ENCODE results near the gene DLGAP1. TPM values are rescaled to one million over a fixed set of nuclear protein-coding genes. Genes with fewer than 3 reads are reported as not detected.
A peak's percentile ranks its signal among the peaks of the same experiment; 100 is the strongest.

The DLGAP1 gene
- total RNA-seq, 1 experiment from 2014 or later = 0.39 TPM

GRCh38 chr18:3794537-3795348, 660.4 kb downstream of the DLGAP1 start:
- H3K9me3 ChIP-seq (ENCODE audit: control insufficient read depth in 1 of 2, insufficient read depth in 1 of 2, low read depth in 1 of 2, low read length in 2 of 2) = no peaks in the 10 kb centered on the region
- BruUV-seq (replicated peaks) = no TSS peak
- no peak overlapping the region for H3K4me3 ChIP-seq (replicated peaks in 1 of 2; ENCODE audit: low read depth in 1 of 2, low read length in 2 of 2)
- DNase-seq (ENCODE audit: low read depth, low spot score) = no peak
- H3K36me3 ChIP-seq (ENCODE audit: control insufficient read depth in 1 of 2, insufficient read depth in 2 of 2, low read length in 2 of 2) = no peaks in the 10 kb centered on the region
- ChIA-PET CTCF (interaction anchor here (0.6 to 1.0 kb wide), 2 partner anchors 24 to 497 kb away, joined by 3 to 4 read pairs; no protein-coding TSS in a partner anchor), POLR2A (no interaction called here), RAD21 (ENCODE audit: low non-redundant PET in 1 of 2, low total read pairs in 2 of 2, uncharacterized antibody in 2 of 2, unreplicated experiment in 2 of 2) (no interaction called here)
- no peak overlapping the region for H3K9ac ChIP-seq (ENCODE audit: low read length)
- H4K20me1 ChIP-seq (ENCODE audit: insufficient read depth) = no peaks in the 10 kb centered on the region
- H2AFZ ChIP-seq (ENCODE audit: low read depth, low read length, poor library complexity, severe bottlenecking) = peak overlapping the region; percentile 32
- TF ChIP-seq CBX3 (IDR thresholded peaks at IDR 0.05; ENCODE audit: low read depth) (no peak), ZNF274 (IDR thresholded peaks at IDR 0.05; ENCODE audit: low read depth, low read length) (no peak), CTCF (IDR thresholded peaks at IDR 0.05 in 2 of 3, conservative IDR thresholded peaks at IDR 0.05 in 1 of 3; ENCODE audit: borderline replicate concordance in 1 of 3, insufficient read depth in 1 of 3, low read depth in 2 of 3, low read length in 2 of 3) (0 out of 6 replicates have a peak, but pooled peaks of 1 of the 3 experiments have one; percentile 13)
- no peaks in the 10 kb centered on the region for H3K27me3 ChIP-seq (ENCODE audit: insufficient read depth, low read length)
- intact Hi-C loops (cut with micrococcal nuclease) = no loop called here
- no peak overlapping the region for H3K27ac ChIP-seq (ENCODE audit: low read depth, low read length)
- H3K9me2 ChIP-seq (ENCODE audit: insufficient read depth) = no peaks in the 10 kb centered on the region
- peak; percentile 65 for ATAC-seq
- H3K79me2 ChIP-seq (ENCODE audit: insufficient read depth, low read length) = no peaks in the 10 kb centered on the region
- peak overlapping the region; percentile 38 for H3K4me2 ChIP-seq (ENCODE audit: low read length)
- H3K4me1 ChIP-seq (ENCODE audit: control insufficient read depth in 1 of 2, insufficient read depth in 2 of 2, low read length in 2 of 2) = peaks cover 4 to 10% of the 10 kb centered on the region in 2 experiments; a peak in 3 of 4 replicates

- H3K27me3 ChIP-seq (ENCODE audit: insufficient read depth, low read length) = no peaks in the 10 kb centered on the region
- H3K9ac ChIP-seq (ENCODE audit: low read length) = no peak overlapping the region
- intact Hi-C loops (cut with micrococcal nuclease) = no loop called here
- BruUV-seq (replicated peaks) = no TSS peak
- H3K27ac ChIP-seq (ENCODE audit: low read depth, low read length) = no peak overlapping the region
- H3K9me3 ChIP-seq (ENCODE audit: control insufficient read depth in 1 of 2, insufficient read depth in 1 of 2, low read depth in 1 of 2, low read length in 2 of 2) = no peaks in the 10 kb centered on the region
- no peaks in the 10 kb centered on the region for H3K36me3 ChIP-seq (ENCODE audit: control insufficient read depth in 1 of 2, insufficient read depth in 2 of 2, low read length in 2 of 2)
- H3K4me3 ChIP-seq (replicated peaks in 1 of 2; ENCODE audit: low read depth in 1 of 2, low read length in 2 of 2) = no peak overlapping the region
- no peaks in the 10 kb centered on the region for H3K9me2 ChIP-seq (ENCODE audit: insufficient read depth)
- ATAC-seq (no peak), DNase-seq (ENCODE audit: low read depth, low spot score) (no peak)
- no peaks in the 10 kb centered on the region for H3K79me2 ChIP-seq (ENCODE audit: insufficient read depth, low read length)
- CTCF ChIA-PET = no interaction called here
- H3K4me2 ChIP-seq (ENCODE audit: low read length) = no peak overlapping the region
- H4K20me1 ChIP-seq (ENCODE audit: insufficient read depth) = no peaks in the 10 kb centered on the region
- TF ChIP-seq EZH2phosphoT487 (IDR thresholded peaks at IDR 0.05; ENCODE audit: borderline replicate concordance) (no peak), SP1 (IDR thresholded peaks at IDR 0.05; ENCODE audit: low read depth) (no peak), SIN3A (IDR thresholded peaks at IDR 0.05; ENCODE audit: low read depth) (no peak), ATF3 (IDR thresholded peaks at IDR 0.05) (no peak), REST (IDR thresholded peaks at IDR 0.05; ENCODE audit: low read depth) (no peak)
- H3K4me1 ChIP-seq (ENCODE audit: control insufficient read depth in 1 of 2, insufficient read depth in 2 of 2, low read length in 2 of 2) = peaks cover 4 to 10% of the 10 kb centered on the region in 2 experiments; a peak in 3 of 4 replicates
- RAD21 ChIA-PET (ENCODE audit: low non-redundant PET in 1 of 2, low total read pairs in 2 of 2, uncharacterized antibody in 2 of 2, unreplicated experiment in 2 of 2) = no interaction called here
- POLR2A ChIA-PET = no interaction called here
- H2AFZ ChIP-seq (ENCODE audit: low read depth, low read length, poor library complexity, severe bottlenecking) = no peak overlapping the region
These were observed 661.6 kb downstream of the DLGAP1 start for GRCh38 chr18:3793545-3793944.

Measured in HCT116 (cell line).